Activated CD4-positive, alpha-beta T cell treated with anti-CD3 and anti-CD28 coated beads for 48 hours (primary cell): ENCODE results near the gene PRAF2.

Source experiments
- DNase-seq: peaks from one replicate; pipeline ENCODE4 v3.0.0-alpha.2; 2020

The PRAF2 gene

GRCh38 chrX:49071877-49072711, 1.7 kb downstream of the PRAF2 start:
- DNase-seq: no peak

- no peak for DNase-seq
These were observed 2.8 kb downstream of the PRAF2 start for GRCh38 chrX:49070988-49071387.

- DNase-seq: no peak
These were observed 4.8 kb downstream of the PRAF2 start for GRCh38 chrX:49069038-49069437.

- DNase-seq: no peak
These were observed 6.3 kb downstream of the PRAF2 start for GRCh38 chrX:49067285-49068120.

GRCh38 chrX:49066690-49067089, 7.1 kb downstream of the PRAF2 start:
- no peak for DNase-seq

- no peak for DNase-seq
These were observed 7.5 kb downstream of the PRAF2 start for GRCh38 chrX:49066278-49066677.

GRCh38 chrX:49064735-49065134, 9.1 kb downstream of the PRAF2 start:
- DNase-seq: no peak

- no peak for DNase-seq
These were observed 9.5 kb downstream of the PRAF2 start for GRCh38 chrX:49064303-49064702.

- no peak for DNase-seq
These were observed 10.1 kb downstream of the PRAF2 start for GRCh38 chrX:49063715-49064114.

GRCh38 chrX:49061916-49062315, 11.9 kb downstream of the PRAF2 start:
- DNase-seq: no peak

GRCh38 chrX:49061490-49061889, 12.3 kb downstream of the PRAF2 start:
- no peak for DNase-seq

- no peak for DNase-seq
These were observed 12.9 kb downstream of the PRAF2 start for GRCh38 chrX:49060914-49061313.

GRCh38 chrX:49059681-49060085, 14.1 kb downstream of the PRAF2 start:
- DNase-seq: no peak

- no peak for DNase-seq
These were observed 14.6 kb downstream of the PRAF2 start for GRCh38 chrX:49059201-49059600.

GRCh38 chrX:49058794-49059193, 15.0 kb downstream of the PRAF2 start, which contains the start of gene CCDC120:
CCDC120 (plus strand) TSS chrX:49058999; CDS start chrX:49062042, 3,043 bp downstream.
- no peak for DNase-seq

GRCh38 chrX:49054073-49054762, 19.6 kb downstream of the PRAF2 start:
- no peak for DNase-seq

GRCh38 chrX:49053223-49054072, 20.4 kb downstream of the PRAF2 start:
- peak; percentile 75 for DNase-seq

- no peak for DNase-seq
These were observed 29.9 kb downstream of the PRAF2 start for GRCh38 chrX:49043987-49044281.

- peak; percentile 97 for DNase-seq
These were observed 30.4 kb downstream of the PRAF2 start, which contains the start of gene TFE3 for GRCh38 chrX:49043220-49043986. TFE3 (minus strand) TSS chrX:49043357; CDS start chrX:49043226, 131 bp downstream.

- no peak for DNase-seq
These were observed 31.1 kb downstream of the PRAF2 start for GRCh38 chrX:49042581-49043219.
